Amygdala (tissue), 56 donors: Measurements from ENCODE around the gene CD83.
"Not testable (repeated sequence)": the region's sequence is repeated elsewhere in the genome, so short reads cannot be mapped to it uniquely, and the experiment has no call there.

Source experiments
- DNase-seq, 56 donors: peaks; one replicate each; lab custom pipeline; 2025; lab: John Stamatoyannopoulos, UW

CD83 gene, protein sequence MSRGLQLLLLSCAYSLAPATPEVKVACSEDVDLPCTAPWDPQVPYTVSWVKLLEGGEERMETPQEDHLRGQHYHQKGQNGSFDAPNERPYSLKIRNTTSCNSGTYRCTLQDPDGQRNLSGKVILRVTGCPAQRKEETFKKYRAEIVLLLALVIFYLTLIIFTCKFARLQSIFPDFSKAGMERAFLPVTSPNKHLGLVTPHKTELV

GRCh38 chr6:14117158-14118090, at the start of gene CD83:
TSS of gene CD83 (plus strand) at chr6:14117772. CDS start at chr6:14117812, 40 bp downstream.
- DNase-seq = peak in 35 of 56 donors; percentile 5 to 73 (median 44)

GRCh38 chr6:14068133-14068532, 49.4 kb upstream of the CD83 start:
- DNase-seq = no peak

DNA sequence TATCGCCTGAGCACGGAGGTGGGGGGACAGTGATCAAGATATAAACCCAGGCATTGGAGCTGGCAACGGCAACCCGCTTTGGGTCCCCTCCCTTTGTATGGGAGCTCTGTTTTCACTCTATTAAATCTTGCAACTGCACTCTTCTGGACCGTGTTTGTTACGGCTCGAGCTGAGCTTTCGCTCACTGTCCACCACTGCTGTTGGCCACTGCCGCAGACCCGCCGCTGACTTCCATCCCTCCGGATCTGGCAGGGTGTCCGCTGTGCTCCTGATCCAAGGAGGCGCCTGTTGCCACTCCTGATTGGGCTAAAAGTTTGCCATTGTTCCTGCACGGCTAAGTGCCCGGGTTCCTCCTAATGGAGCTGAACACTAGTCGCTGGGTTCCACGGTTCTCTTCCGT, 48.9 kb upstream of the CD83 start:
- DNase-seq = no peak

DNA sequence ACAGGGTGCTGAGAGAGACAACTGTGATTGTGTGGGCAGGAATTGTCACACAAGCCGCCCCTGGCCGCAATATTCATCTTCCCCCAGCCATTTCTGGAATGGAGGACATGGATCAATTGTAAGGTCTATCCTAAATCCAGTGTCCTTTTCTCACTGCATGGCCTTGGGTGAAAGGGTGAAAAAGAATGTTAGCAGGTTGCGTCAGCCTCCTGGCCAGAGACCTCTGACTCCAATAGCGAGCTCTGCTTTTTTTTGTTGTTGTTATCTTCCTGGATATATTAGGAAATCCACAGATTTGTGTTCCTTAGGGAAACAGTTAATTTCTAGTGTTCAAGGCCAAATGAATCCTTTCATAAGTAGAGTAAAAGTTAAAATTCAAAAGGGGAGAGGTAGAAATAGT, 47.1 kb upstream of the CD83 start:
- DNase-seq = no peak

GRCh38 chr6:14072084-14072483, 45.5 kb upstream of the CD83 start:
- DNase-seq = no peak

- not testable (repeated sequence) for DNase-seq
These were observed 43.8 kb upstream of the CD83 start for GRCh38 chr6:14073561-14074354.

DNA sequence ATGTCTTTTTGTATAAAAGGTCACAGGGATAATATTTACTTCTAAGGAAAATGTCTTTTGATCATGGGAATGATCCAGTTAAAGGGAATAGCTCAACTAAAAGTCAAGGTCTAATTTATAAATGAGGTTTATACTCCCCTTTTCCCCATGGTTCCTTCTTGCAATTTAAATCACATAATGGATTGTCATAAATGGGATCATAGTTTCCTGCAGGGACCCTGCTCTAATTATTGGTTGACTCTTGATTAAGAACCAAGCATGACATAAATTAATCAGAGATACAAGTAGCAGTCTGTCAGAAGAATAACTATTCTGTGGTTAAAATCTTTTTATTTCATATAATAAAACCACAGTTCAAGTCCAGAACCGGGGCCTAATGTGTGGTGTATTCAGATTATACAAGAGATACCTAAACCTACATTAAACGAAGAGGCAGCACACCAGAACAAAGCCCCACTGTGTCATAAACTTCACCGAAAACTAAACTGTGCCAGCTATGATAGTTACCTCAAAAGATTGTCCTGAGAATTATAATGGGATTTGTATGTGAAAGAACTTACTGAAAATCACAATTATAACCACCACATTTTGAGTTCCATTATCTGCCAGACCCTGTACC, 43.0 kb upstream of the CD83 start:
- DNase-seq = peak in 1 of 56 donors; percentile 1

- peak in 1 of 56 donors; percentile 4 for DNase-seq
These were observed 42.5 kb upstream of the CD83 start for GRCh38 chr6:14075095-14075503.

GRCh38 chr6:14077193-14077867, 40.2 kb upstream of the CD83 start:
- no peak for DNase-seq

GRCh38 chr6:14079433-14079832, 38.1 kb upstream of the CD83 start:
- peak in 4 of 56 donors; percentile 8 to 35 (median 24) for DNase-seq

DNA sequence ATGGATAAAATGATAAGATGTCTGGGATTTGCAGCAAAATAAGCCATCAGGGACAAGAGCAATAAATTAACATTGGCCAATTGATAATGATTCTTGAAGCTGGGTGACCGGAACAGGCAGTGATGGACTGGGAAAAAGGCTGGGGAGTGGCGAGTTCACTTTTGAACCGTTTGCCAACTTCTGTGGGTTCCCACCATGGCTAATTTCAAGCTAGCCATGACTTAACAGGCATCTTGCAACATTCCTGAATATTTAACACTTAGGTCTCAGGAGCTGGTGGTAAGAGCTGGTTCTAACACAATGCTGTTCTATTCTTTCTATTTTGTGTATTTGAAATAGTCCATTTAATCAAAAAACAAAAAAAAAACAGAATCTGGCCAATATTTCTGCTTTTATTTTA, 37.6 kb upstream of the CD83 start:
- no peak for DNase-seq

DNA sequence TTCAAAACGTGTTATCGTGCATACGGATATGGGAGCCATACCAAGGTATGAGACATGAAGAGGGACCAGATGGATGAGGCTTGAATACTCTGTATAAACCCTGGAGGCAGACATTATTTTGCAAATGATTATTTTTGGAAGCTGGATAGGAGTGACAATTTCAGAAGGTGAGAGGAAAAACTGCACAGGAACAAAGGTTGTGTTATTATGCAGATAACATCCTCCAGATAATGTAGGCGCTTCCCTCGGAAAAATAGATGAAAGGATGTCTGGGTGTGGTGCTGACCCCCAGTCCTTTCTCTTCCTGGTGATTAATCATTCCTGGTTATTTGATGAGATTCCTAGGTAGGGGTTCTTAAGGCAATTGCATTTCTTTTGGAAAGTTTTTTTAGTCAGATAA, 36.4 kb upstream of the CD83 start:
- DNase-seq = no peak

GRCh38 chr6:14082771-14083170, 34.8 kb upstream of the CD83 start:
- DNase-seq = no peak

DNA sequence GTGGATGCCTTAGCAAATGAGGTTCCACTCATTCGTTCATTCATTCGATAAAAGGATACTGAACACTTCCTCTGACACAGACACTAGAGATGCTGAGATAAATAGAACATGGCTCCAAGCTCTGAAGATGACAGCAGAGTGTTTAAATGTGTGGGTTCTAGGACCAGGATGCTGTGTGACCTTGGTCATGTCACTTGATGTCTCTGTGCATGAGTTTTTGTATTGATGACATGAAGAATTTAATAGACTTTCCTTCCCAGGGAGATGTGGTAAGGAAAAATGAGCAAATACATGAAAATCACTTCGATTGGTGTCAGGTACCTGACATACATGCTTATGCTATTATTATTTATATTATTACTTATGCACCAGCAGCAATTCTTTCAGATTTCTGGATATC, 34.3 kb upstream of the CD83 start:
- no peak for DNase-seq

GRCh38 chr6:14083751-14084150, 33.8 kb upstream of the CD83 start:
- no peak for DNase-seq

DNA sequence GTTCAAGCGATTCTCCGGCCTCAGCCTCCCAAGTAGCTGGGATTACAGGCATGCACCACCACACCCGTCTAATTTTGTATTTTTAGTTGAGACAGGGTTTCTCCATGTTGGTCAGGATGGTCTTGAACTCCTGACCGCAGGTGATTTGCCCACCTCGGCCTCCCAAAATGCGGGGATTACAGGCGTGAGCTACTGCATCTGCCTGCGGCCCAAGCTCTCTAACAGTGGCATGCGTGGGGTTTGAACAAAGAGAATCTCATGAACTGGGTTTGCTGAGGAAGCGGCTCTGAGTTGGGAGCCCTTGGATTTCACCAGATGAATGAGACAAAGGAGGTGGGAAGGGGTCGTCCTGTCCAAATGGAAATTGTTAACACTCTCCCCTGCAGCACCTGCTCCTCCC, 33.2 kb upstream of the CD83 start:
- DNase-seq = no peak

GRCh38 chr6:14085176-14085787, 32.3 kb upstream of the CD83 start:
- DNase-seq = no peak

DNA sequence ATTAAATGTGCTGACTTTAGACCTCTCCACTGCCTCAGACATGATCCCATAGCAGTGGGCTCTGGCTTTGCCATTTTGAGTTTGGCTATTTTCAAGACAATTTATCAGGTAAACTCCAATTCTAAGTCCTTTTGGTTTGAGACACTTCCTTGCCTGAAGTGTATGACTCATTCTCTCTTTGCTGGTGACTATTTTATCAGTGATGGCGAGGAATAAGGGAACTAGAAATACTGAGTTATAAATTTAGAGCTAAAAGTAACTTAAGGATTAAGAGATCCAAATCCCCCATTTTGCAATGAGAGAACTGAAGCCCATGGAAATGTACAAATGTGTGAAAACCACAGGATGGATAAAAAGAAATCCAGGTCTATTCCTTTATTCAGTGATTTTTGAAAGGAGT, 30.9 kb upstream of the CD83 start:
- no peak for DNase-seq

DNA sequence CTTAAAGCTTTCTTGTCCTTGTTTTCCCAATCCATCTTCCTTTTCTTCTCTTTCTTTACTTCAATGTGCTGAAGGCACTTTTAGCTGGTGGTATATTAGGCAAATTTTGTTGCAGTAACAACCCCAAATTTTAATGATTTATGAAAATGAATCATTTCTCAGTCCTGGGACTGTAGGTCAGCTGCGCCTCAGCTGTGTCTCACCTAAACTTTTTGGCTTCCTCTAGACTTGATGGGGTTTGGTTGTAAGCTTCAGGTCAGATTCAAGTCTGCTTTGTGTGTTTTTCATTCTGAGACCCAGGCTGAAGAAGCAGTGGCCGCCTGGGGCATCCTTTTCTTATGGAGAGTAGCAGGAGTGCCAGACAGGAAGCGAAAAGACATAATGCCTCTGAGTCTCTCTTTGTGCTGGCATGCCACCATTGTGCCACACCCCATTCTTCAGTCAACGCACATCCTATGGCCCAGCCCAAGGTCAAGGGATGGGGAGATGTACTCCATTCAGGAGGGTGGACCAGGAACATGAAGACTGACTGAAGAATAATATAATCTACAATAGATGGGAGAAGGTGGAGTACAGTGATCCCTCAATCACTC, 28.9 kb upstream of the CD83 start:
- no peak for DNase-seq
